ENCODE data around the gene UNC79. TPM values are rescaled to one million over a fixed set of nuclear protein-coding genes. Genes with fewer than 3 reads are reported as not detected.

Gene UNC79
- total RNA-seq, 2 donors from 2014 or later, result 6.0 to 14.4 TPM

GRCh38 chr14:93528884-93529558 is 98.3 kb downstream of the UNC79 start:
- H3K9me3 ChIP-seq (ENCODE audit: control insufficient read depth, low read length), result no peaks in the 10 kb centered on the region
- no peak overlapping the region for H3K4me3 ChIP-seq (ENCODE audit: low read length)
- H3K27me3 ChIP-seq (ENCODE audit: control insufficient read depth, insufficient read depth, low read length, poor library complexity, severe bottlenecking), result no peaks in the 10 kb centered on the region
- Mint-ChIP-seq H3K36me3 (ENCODE audit: low read depth) (no peaks in the 10 kb centered on the region), H3K27me3 (ENCODE audit: insufficient read depth) (no peaks in the 10 kb centered on the region), H3K4me3 (no peak overlapping the region), H3K9me3 (peaks cover 2% of the 10 kb centered on the region), H3K27ac (no peak overlapping the region), H3K4me1 (peaks cover 4% of the 10 kb centered on the region)
- no peaks in the 10 kb centered on the region for H3K4me1 ChIP-seq (ENCODE audit: control insufficient read depth, insufficient read depth, low read length)
- no peak for DNase-seq
- no CpG with 5 or more reads among the region's 1 CpG for WGBS, 2 experiments (ENCODE audit: insufficient coverage in 1 of 2, insufficient read length in 1 of 2)
- TF ChIP-seq CTCF (conservative IDR thresholded peaks at IDR 0.05), result no peak
- H3K9ac ChIP-seq (ENCODE audit: extremely low read depth, low read length, poor library complexity, severe bottlenecking), result no peak overlapping the region
- no peak overlapping the region for H3K27ac ChIP-seq (ENCODE audit: low read depth, low read length)
- H3K36me3 ChIP-seq (ENCODE audit: control insufficient read depth, insufficient read depth, low read length), result no peaks in the 10 kb centered on the region

- WGBS, 2 experiments (ENCODE audit: insufficient coverage in 1 of 2, insufficient read length in 1 of 2), result 92% methylated on average over 1 of the region's 1 CpG; no CpG with 5 or more reads in 1 of the 2 experiments
- peaks cover 2% of the 10 kb centered on the region for H3K9me3 Mint-ChIP-seq
- H3K27me3 Mint-ChIP-seq (ENCODE audit: insufficient read depth), result no peaks in the 10 kb centered on the region
- no peaks in the 10 kb centered on the region for H3K36me3 ChIP-seq (ENCODE audit: control insufficient read depth, insufficient read depth, low read length)
- H3K4me3 Mint-ChIP-seq, result no peak overlapping the region
- no peak for TF ChIP-seq CTCF (conservative IDR thresholded peaks at IDR 0.05)
- H3K4me1 ChIP-seq (ENCODE audit: control insufficient read depth, insufficient read depth, low read length), result no peaks in the 10 kb centered on the region
- no peak overlapping the region for H3K27ac ChIP-seq (ENCODE audit: low read depth, low read length)
- no peak overlapping the region for H3K27ac Mint-ChIP-seq
- no peak overlapping the region for H3K4me3 ChIP-seq (ENCODE audit: low read length)
- no peaks in the 10 kb centered on the region for H3K36me3 Mint-ChIP-seq (ENCODE audit: low read depth)
- H3K27me3 ChIP-seq (ENCODE audit: control insufficient read depth, insufficient read depth, low read length, poor library complexity, severe bottlenecking), result no peaks in the 10 kb centered on the region
- H3K9me3 ChIP-seq (ENCODE audit: control insufficient read depth, low read length), result no peaks in the 10 kb centered on the region
- H3K9ac ChIP-seq (ENCODE audit: extremely low read depth, low read length, poor library complexity, severe bottlenecking), result no peak overlapping the region
- H3K4me1 Mint-ChIP-seq, result peaks cover 4% of the 10 kb centered on the region
- DNase-seq, result no peak
These were observed 100.9 kb downstream of the UNC79 start for GRCh38 chr14:93531644-93532043.

- Mint-ChIP-seq H3K27me3 (ENCODE audit: insufficient read depth) (no peaks in the 10 kb centered on the region), H3K36me3 (ENCODE audit: low read depth) (no peaks in the 10 kb centered on the region), H3K27ac (no peak overlapping the region), H3K4me3 (no peak overlapping the region), H3K4me1 (peaks cover 4% of the 10 kb centered on the region), H3K9me3 (peaks cover 2% of the 10 kb centered on the region)
- no peaks in the 10 kb centered on the region for H3K4me1 ChIP-seq (ENCODE audit: control insufficient read depth, insufficient read depth, low read length)
- 96 to 100% methylated on average over 2 of the region's 2 CpGs for whole genome bisulfite sequencing, 2 experiments (ENCODE audit: insufficient coverage in 1 of 2, insufficient read length in 1 of 2)
- no peak for TF ChIP-seq CTCF (conservative IDR thresholded peaks at IDR 0.05)
- no peaks in the 10 kb centered on the region for H3K27me3 ChIP-seq (ENCODE audit: control insufficient read depth, insufficient read depth, low read length, poor library complexity, severe bottlenecking)
- no peak for DNase-seq
- H3K36me3 ChIP-seq (ENCODE audit: control insufficient read depth, insufficient read depth, low read length), result no peaks in the 10 kb centered on the region
- no peaks in the 10 kb centered on the region for H3K9me3 ChIP-seq (ENCODE audit: control insufficient read depth, low read length)
- H3K27ac ChIP-seq (ENCODE audit: low read depth, low read length), result no peak overlapping the region
- H3K9ac ChIP-seq (ENCODE audit: extremely low read depth, low read length, poor library complexity, severe bottlenecking), result no peak overlapping the region
- H3K4me3 ChIP-seq (ENCODE audit: low read length), result no peak overlapping the region
These were observed 101.8 kb downstream of the UNC79 start for GRCh38 chr14:93532541-93532940.
